Measurements from ENCODE around the gene PRKACA.

Gene PRKACA

GRCh38 chr19:14117668-14118164 lies at the start of gene PRKACA:
PRKACA (minus strand) TSS chr19:14117762; CDS start chr19:14117547, 215 bp downstream.
- peak; percentile 97 to 100 for DNase-seq

GRCh38 chr19:14166999-14167575 lies 49.5 kb upstream of the PRKACA start:
- no peak for DNase-seq

- no peak for DNase-seq
Observed at GRCh38 chr19:14165990-14166830, 48.6 kb upstream of the PRKACA start.

- no peak for DNase-seq
Observed at GRCh38 chr19:14164724-14165493, 47.3 kb upstream of the PRKACA start.

- DNase-seq, result no peak
Observed at GRCh38 chr19:14164082-14164481, 46.5 kb upstream of the PRKACA start.

GRCh38 chr19:14162871-14163297 lies 45.3 kb upstream of the PRKACA start:
- no peak for DNase-seq

- DNase-seq, result no peak
Observed at GRCh38 chr19:14161305-14161704, 43.7 kb upstream of the PRKACA start.

GRCh38 chr19:14160017-14160703 lies 42.6 kb upstream of the PRKACA start:
- no peak for DNase-seq

- no peak for DNase-seq
Observed at GRCh38 chr19:14159059-14159458, 41.5 kb upstream of the PRKACA start.

GRCh38 chr19:14158276-14159023 lies 40.9 kb upstream of the PRKACA start:
- no peak for DNase-seq

- DNase-seq, result no peak
Observed at GRCh38 chr19:14156971-14157717, 39.6 kb upstream of the PRKACA start.

- DNase-seq, result no peak
Observed at GRCh38 chr19:14156122-14156521, 38.6 kb upstream of the PRKACA start.

- DNase-seq, result no peak
Observed at GRCh38 chr19:14155371-14155770, 37.8 kb upstream of the PRKACA start.

- no peak for DNase-seq
Observed at GRCh38 chr19:14152713-14153112, 35.2 kb upstream of the PRKACA start.

- no peak for DNase-seq
Observed at GRCh38 chr19:14150770-14151661, 33.5 kb upstream of the PRKACA start.

GRCh38 chr19:14150041-14150769 lies 32.6 kb upstream of the PRKACA start:
- no peak for DNase-seq

GRCh38 chr19:14149509-14149994 lies 32.0 kb upstream of the PRKACA start:
- DNase-seq, result peak; percentile 31 to 65

GRCh38 chr19:14148751-14149410 lies 31.3 kb upstream of the PRKACA start:
- no peak for DNase-seq

Measured in hippocampal formation (tissue), 2 donors.